HepG2 (cell line): Measurements from ENCODE around the gene TMF1. TPM values are rescaled to one million over a fixed set of nuclear protein-coding genes. Genes with fewer than 3 reads are reported as not detected.

Source experiments
- ATF1 ChIP-seq: IDR thresholded peaks from 2 replicates; pipeline ENCODE4 v1.6.1; 2016; ENCODE audit warnings: mild to moderate bottlenecking, control low read depth
- CSRNP1 ChIP-seq: sonication (generic); formaldehyde crosslinking; IDR thresholded peaks from 2 replicates; pipeline ENCODE4 v1.8.1; 2023; ENCODE audit warnings: mild to moderate bottlenecking, missing genetic modification reagents
- ELF4 ChIP-seq: sonication (generic); formaldehyde crosslinking; IDR thresholded peaks from 2 replicates; pipeline ENCODE4 v1.5.0; 2020; ENCODE audit warnings: missing genetic modification reagents, mild to moderate bottlenecking, moderate library complexity, borderline replicate concordance
- ETV5 ChIP-seq: IDR thresholded peaks from 2 replicates; pipeline ENCODE4 v1.6.1; 2018; ENCODE audit warnings: missing biosample characterization, missing genetic modification reagents, inconsistent platforms, borderline replicate concordance
- HNF4G ChIP-seq, 2 experiments: sonication (generic) in 1 of 2; formaldehyde crosslinking in 1 of 2; IDR thresholded peaks; 2 replicates each; pipeline versions ENCODE4 v1.4.0 to v1.6.1; 2011 to 2020; ENCODE audit warnings: borderline replicate concordance in 2 of 2, low read depth in 2 of 2, mild to moderate bottlenecking in 2 of 2, low read length in 1 of 2, missing genetic modification reagents in 1 of 2, moderate library complexity in 1 of 2
- HNRNPK ChIP-seq: fragments of 200-400 bp; formaldehyde crosslinking; IDR thresholded peaks from 2 replicates; pipeline ENCODE4 v1.6.1; 2018; ENCODE audit warnings: low read length, low read depth, moderate library complexity, mild to moderate bottlenecking; ENCODE audit not compliant: poor library complexity, severe bottlenecking
- IRF9 ChIP-seq: sonication (generic); formaldehyde crosslinking; IDR thresholded peaks from 2 replicates; pipeline ENCODE4 v1.8.0; 2022; ENCODE audit warnings: missing genetic modification reagents, mild to moderate bottlenecking, borderline replicate concordance
- KLF9 ChIP-seq: IDR thresholded peaks from 2 replicates; pipeline ENCODE4 v1.6.1; 2016; ENCODE audit warnings: low read depth
- MNT ChIP-seq: fragments of 450-650 bp; IDR thresholded peaks from 2 replicates; pipeline ENCODE4 v1.6.1; 2016
- NCOA2 ChIP-seq: sonication (generic); formaldehyde crosslinking; IDR thresholded peaks from 2 replicates; pipeline ENCODE4 v1.8.0; 2022; ENCODE audit warnings: inconsistent platforms
- POLR2AphosphoS5 ChIP-seq: IDR thresholded peaks from 2 replicates; pipeline ENCODE4 v1.6.1; 2012; ENCODE audit warnings: low read depth, low read length
- SMC3 ChIP-seq: IDR thresholded peaks from 2 replicates; pipeline ENCODE4 v1.6.1; 2011; ENCODE audit warnings: low read length, improper control_type of control experiment
- SNAPC2 ChIP-seq: sonication (generic); formaldehyde crosslinking; IDR thresholded peaks from 2 replicates; pipeline ENCODE4 v1.8.1; 2022; ENCODE audit warnings: mild to moderate bottlenecking, missing genetic modification reagents
- SP1 ChIP-seq, 2 experiments: fragments of 450-650 bp in 1 of 2; sonication (generic) in 1 of 2; formaldehyde crosslinking in 1 of 2; IDR thresholded peaks; 2 replicates each; pipeline versions ENCODE4 v1.4.0 to v1.6.1; 2016 to 2020; ENCODE audit warnings: missing genetic modification reagents in 1 of 2
- SPEN ChIP-seq: sonication (generic); formaldehyde crosslinking; IDR thresholded peaks from 2 replicates; pipeline ENCODE4 v1.5.1; 2020; ENCODE audit warnings: low read depth, mild to moderate bottlenecking, missing genetic modification reagents
- ZNF615 ChIP-seq: sonication (generic); formaldehyde crosslinking; IDR thresholded peaks from 2 replicates; pipeline ENCODE4 v1.5.0; 2020; ENCODE audit warnings: mild to moderate bottlenecking, missing genetic modification reagents, borderline replicate concordance
- ZNF7 ChIP-seq: IDR thresholded peaks from 2 replicates; pipeline ENCODE4 v1.6.1; 2016; ENCODE audit warnings: missing biosample characterization, missing genetic modification reagents
- ZNF740 ChIP-seq: sonication (generic); formaldehyde crosslinking; IDR thresholded peaks from 2 replicates; pipeline ENCODE4 v1.4.0; 2020; ENCODE audit warnings: missing genetic modification reagents
- ZNF75D ChIP-seq: sonication (generic); formaldehyde crosslinking; IDR thresholded peaks from 2 replicates; pipeline ENCODE4 v1.8.1; 2023; ENCODE audit warnings: missing genetic modification reagents, mild to moderate bottlenecking, borderline replicate concordance
- ZSCAN25 ChIP-seq: sonication (generic); formaldehyde crosslinking; IDR thresholded peaks from 2 replicates; pipeline ENCODE4 v1.8.0; 2022; ENCODE audit warnings: mild to moderate bottlenecking, missing genetic modification reagents
- polyA plus RNA-seq, 8 experiments: library from polyadenylated mRNA; depleted of rRNA in 3 of 8; stranded (reverse) in 7 of 8; unstranded in 1 of 8; fragments of >200 nt; fragmentation: Illumina TruSeq in 4 of 8; extraction: Trizol in 4 of 8; gene quantifications; 2 replicates each; pipeline versions ENCODE4 v1.2.1 to v1.2.3, GENCODE V29; 2011 to 2016; ENCODE audit warnings: low read depth in 4 of 8, missing spikeins in 1 of 8, mixed read lengths in 1 of 8; ENCODE audit not compliant: insufficient read depth in 1 of 8
- total RNA-seq, 5 experiments: library from RNA; depleted of rRNA; stranded (reverse); fragments of >200 nt; fragmentation: Illumina TruSeq; extraction: Trizol; gene quantifications; 2 replicates each; pipeline ENCODE4 v1.2.3, GENCODE V29; 2016; ENCODE audit warnings: low read depth in 1 of 5
- TF ChIP-seq, protein P1 (sequence below): fragments of 450-650 bp; IDR thresholded peaks from 2 replicates; pipeline ENCODE4 v1.6.1; 2017
- TF ChIP-seq, protein P2 (sequence below): sonication (generic); formaldehyde crosslinking; conservative IDR thresholded peaks from 2 replicates; pipeline ENCODE4 v1.5.0; 2020; ENCODE audit warnings: missing genetic modification reagents

Gene TMF1
- total and polyA plus RNA-seq, 2 of the 13 experiments (the other 11 are each of a cell fraction or from before 2014, with no cell fraction given), result 12.1 to 38.4 TPM

DNA sequence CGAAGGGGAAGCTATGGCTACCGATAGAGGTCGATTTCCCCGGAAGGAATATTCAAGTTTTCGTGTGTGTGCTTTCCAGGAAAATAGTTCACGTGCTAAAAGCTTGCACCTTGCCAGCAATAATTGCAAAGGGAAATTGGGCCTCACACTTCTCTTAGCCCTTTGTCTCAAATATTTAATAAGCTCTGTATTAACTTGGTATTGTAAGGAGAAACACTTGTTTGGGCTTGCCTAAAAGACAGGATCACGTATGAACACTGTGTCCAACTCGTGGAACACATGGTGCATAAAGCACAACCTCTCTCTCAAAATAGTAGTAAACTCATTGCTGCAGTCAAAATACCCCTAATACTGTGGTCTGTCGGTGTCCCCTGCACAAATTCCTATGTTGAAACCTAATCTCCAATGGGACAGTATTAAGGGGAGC is 352 bp upstream of the TMF1 start (continued):
- TF ChIP-seq ETV5 (CRISPR knock-in tag), result no peak
- no peak for TF ChIP-seq ZNF740 (CRISPR knock-in tag)
- no peak for TF ChIP-seq SNAPC2 (CRISPR knock-in tag)
- TF ChIP-seq MNT, result 0 out of 2 replicates have a peak, but pooled peaks have one; percentile 1
- TF ChIP-seq SPEN (CRISPR knock-in tag), result no peak
- TF ChIP-seq, protein P1, sequence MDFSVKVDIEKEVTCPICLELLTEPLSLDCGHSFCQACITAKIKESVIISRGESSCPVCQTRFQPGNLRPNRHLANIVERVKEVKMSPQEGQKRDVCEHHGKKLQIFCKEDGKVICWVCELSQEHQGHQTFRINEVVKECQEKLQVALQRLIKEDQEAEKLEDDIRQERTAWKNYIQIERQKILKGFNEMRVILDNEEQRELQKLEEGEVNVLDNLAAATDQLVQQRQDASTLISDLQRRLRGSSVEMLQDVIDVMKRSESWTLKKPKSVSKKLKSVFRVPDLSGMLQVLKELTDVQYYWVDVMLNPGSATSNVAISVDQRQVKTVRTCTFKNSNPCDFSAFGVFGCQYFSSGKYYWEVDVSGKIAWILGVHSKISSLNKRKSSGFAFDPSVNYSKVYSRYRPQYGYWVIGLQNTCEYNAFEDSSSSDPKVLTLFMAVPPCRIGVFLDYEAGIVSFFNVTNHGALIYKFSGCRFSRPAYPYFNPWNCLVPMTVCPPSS, result no peak
- TF ChIP-seq ZNF7 (CRISPR knock-in tag), result no peak
- TF ChIP-seq POLR2AphosphoS5, result peak; percentile 50; the same call in 1 of the 2 replicates
- 0 out of 2 replicates have a peak, but pooled peaks have one; percentile 1 for TF ChIP-seq ELF4 (CRISPR knock-in tag)
- TF ChIP-seq IRF9 (CRISPR knock-in tag), result no peak
- no peak for TF ChIP-seq ZNF75D (CRISPR knock-in tag)
- no peak for TF ChIP-seq ZSCAN25 (CRISPR knock-in tag)
- TF ChIP-seq HNF4G (IDR thresholded peaks at IDR 0.05; ENCODE audit: borderline replicate concordance, low read depth, low read length), result no peak
- TF ChIP-seq HNF4G (CRISPR knock-in tag; IDR thresholded peaks at IDR 0.05; ENCODE audit: borderline replicate concordance, low read depth), result no peak
- TF ChIP-seq ATF1, result peak; percentile 81
- TF ChIP-seq, protein P2, sequence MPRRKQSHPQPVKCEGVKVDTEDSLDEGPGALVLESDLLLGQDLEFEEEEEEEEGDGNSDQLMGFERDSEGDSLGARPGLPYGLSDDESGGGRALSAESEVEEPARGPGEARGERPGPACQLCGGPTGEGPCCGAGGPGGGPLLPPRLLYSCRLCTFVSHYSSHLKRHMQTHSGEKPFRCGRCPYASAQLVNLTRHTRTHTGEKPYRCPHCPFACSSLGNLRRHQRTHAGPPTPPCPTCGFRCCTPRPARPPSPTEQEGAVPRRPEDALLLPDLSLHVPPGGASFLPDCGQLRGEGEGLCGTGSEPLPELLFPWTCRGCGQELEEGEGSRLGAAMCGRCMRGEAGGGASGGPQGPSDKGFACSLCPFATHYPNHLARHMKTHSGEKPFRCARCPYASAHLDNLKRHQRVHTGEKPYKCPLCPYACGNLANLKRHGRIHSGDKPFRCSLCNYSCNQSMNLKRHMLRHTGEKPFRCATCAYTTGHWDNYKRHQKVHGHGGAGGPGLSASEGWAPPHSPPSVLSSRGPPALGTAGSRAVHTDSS (CRISPR knock-in tag), result no peak
- TF ChIP-seq CSRNP1 (CRISPR knock-in tag), result no peak
- no peak for TF ChIP-seq HNRNPK
- TF ChIP-seq NCOA2 (CRISPR knock-in tag), result no peak
- no peak for TF ChIP-seq ZNF615 (CRISPR knock-in tag)
- no peak for TF ChIP-seq KLF9 (CRISPR knock-in tag)
- TF ChIP-seq SP1 (IDR thresholded peaks at IDR 0.05), result no peak
- no peak for TF ChIP-seq SP1 (CRISPR knock-in tag; IDR thresholded peaks at IDR 0.05)
- no peak for TF ChIP-seq SMC3
